CD4-positive, CD25-positive, alpha-beta regulatory T cell (primary cell): ENCODE measurements around the gene CDH13. TPM values are rescaled to one million over a fixed set of nuclear protein-coding genes. Genes with fewer than 3 reads are reported as not detected.

Experiments
- ATAC-seq, 2 donors: fragments of 150-1000 bp; cut with Tn5 transposase; one replicate each; pipeline ENCODE4 v1.10.0; 2021; ENCODE audit warnings: low read depth in 2 of 2, moderate number of reproducible peaks in 2 of 2, moderate library complexity in 1 of 2
- DNase-seq, 3 donors: peaks; one replicate each; pipeline versions ENCODE4 v3.0.0 to v3.0.0-alpha.2; 2012 to 2022; ENCODE audit warnings: mixed read lengths in 1 of 3
- H3K27ac ChIP-seq: one replicate; pipeline ENCODE4 v1.7.0; 2013; ENCODE audit warnings: mild to moderate bottlenecking, low read length; ENCODE audit not compliant: insufficient read depth, poor library complexity, severe bottlenecking
- H3K27me3 ChIP-seq: one replicate; pipeline ENCODE4 v1.7.0; 2013; ENCODE audit warnings: low read length; ENCODE audit not compliant: control insufficient read depth, insufficient read depth
- H3K36me3 ChIP-seq: one replicate; pipeline ENCODE4 v1.7.0; 2013; ENCODE audit warnings: mild to moderate bottlenecking, low read length, moderate library complexity; ENCODE audit not compliant: control insufficient read depth, insufficient read depth
- H3K4me1 ChIP-seq: 2 replicates; pipeline ENCODE4 v1.7.0; 2013; ENCODE audit warnings: mild to moderate bottlenecking, low read length; ENCODE audit not compliant: insufficient read depth, control insufficient read depth, poor library complexity, severe bottlenecking
- H3K4me3 ChIP-seq: one replicate; pipeline ENCODE4 v1.7.0; 2013; ENCODE audit warnings: low read depth, mild to moderate bottlenecking, low read length, moderate library complexity
- H3K9me3 ChIP-seq, 2 experiments: 1 replicate in 1 of 2; 2 replicates in 1 of 2; pipeline ENCODE4 v1.7.0; 2013; ENCODE audit warnings: low read length in 2 of 2, mild to moderate bottlenecking in 1 of 2, moderate library complexity in 1 of 2; ENCODE audit not compliant: control insufficient read depth in 2 of 2
- H3K27ac Mint-ChIP-seq, 3 donors: one replicate each; pipeline ENCODE4 v1.8.0; 2020 to 2022; ENCODE audit warnings: mild to moderate bottlenecking in 3 of 3, mixed read lengths in 3 of 3, moderate library complexity in 2 of 3
- H3K27me3 Mint-ChIP-seq: one replicate; pipeline ENCODE4 v1.8.0; 2022; ENCODE audit warnings: mild to moderate bottlenecking, mixed read lengths
- H3K36me3 Mint-ChIP-seq: one replicate; pipeline ENCODE4 v1.8.0; 2020; ENCODE audit warnings: mixed read lengths
- H3K4me1 Mint-ChIP-seq, 4 donors: one replicate each; pipeline ENCODE4 v1.8.0; 2020 to 2022; ENCODE audit warnings: mixed read lengths in 4 of 4, mild to moderate bottlenecking in 1 of 4
- H3K4me3 Mint-ChIP-seq, 4 donors: one replicate each; pipeline ENCODE4 v1.8.0; 2020 to 2022; ENCODE audit warnings: mild to moderate bottlenecking in 4 of 4, mixed read lengths in 4 of 4, moderate library complexity in 3 of 4
- H3K9me3 Mint-ChIP-seq, 7 donors: one replicate each; pipeline ENCODE4 v1.8.0; 2020 to 2022; ENCODE audit warnings: mixed read lengths in 7 of 7, mild to moderate bottlenecking in 3 of 7, moderate library complexity in 2 of 7
- polyA plus RNA-seq, 4 donors: library from polyadenylated mRNA; unstranded; fragments of 300-500 nt; fragmentation: Illumina TruSeq; gene quantifications; one replicate each; pipeline ENCODE4 v1.2.3, GENCODE V29; 2021
- total RNA-seq: library from RNA; stranded (reverse); gene quantifications from one replicate; pipeline ENCODE4 v1.2.3, GENCODE V29; 2022

The CDH13 gene
- total and polyA plus RNA-seq, 5 donors from 2014 or later = not detected

GRCh38 chr16:82782715-82783251 lies 156.0 kb downstream of the CDH13 start:
- H3K4me1 ChIP-seq = no peaks in the 10 kb centered on the region
- H3K27me3 Mint-ChIP-seq = peaks cover 4% of the 10 kb centered on the region
- no peak overlapping the region for H3K4me3 ChIP-seq
- no peak overlapping the region for H3K4me3 Mint-ChIP-seq
- no peak overlapping the region for H3K27ac ChIP-seq
- H3K9me3 Mint-ChIP-seq = peaks cover 0 to 4% (median 1%) of the 10 kb centered on the region in 7 donors
- H3K36me3 Mint-ChIP-seq = no peaks in the 10 kb centered on the region
- H3K27ac Mint-ChIP-seq = no peak overlapping the region
- H3K27me3 ChIP-seq = peaks cover 2% of the 10 kb centered on the region
- H3K9me3 ChIP-seq = no peaks in the 10 kb centered on the region
- H3K36me3 ChIP-seq = no peaks in the 10 kb centered on the region
- DNase-seq (no peak), ATAC-seq (no peak)
- H3K4me1 Mint-ChIP-seq = peaks cover 0 to 4% (median 0%) of the 10 kb centered on the region in 4 donors

- Histone ChIP-seq H3K9me3 (no peaks in the 10 kb centered on the region), H3K4me3 (no peak overlapping the region), H3K4me1 (no peaks in the 10 kb centered on the region), H3K27ac (no peak overlapping the region), H3K36me3 (no peaks in the 10 kb centered on the region), H3K27me3 (peaks cover 2% of the 10 kb centered on the region)
- no peak for DNase-seq
- no peak overlapping the region for H3K27ac Mint-ChIP-seq
- no peak for ATAC-seq
- H3K27me3 Mint-ChIP-seq = peaks cover 4% of the 10 kb centered on the region
- H3K4me3 Mint-ChIP-seq = no peak overlapping the region
- no peaks in the 10 kb centered on the region for H3K36me3 Mint-ChIP-seq
- H3K9me3 Mint-ChIP-seq = peaks cover 0 to 4% (median 1%) of the 10 kb centered on the region in 7 donors
- H3K4me1 Mint-ChIP-seq = peaks cover 0 to 4% (median 0%) of the 10 kb centered on the region in 4 donors
Observed at GRCh38 chr16:82783933-82784572, 157.3 kb downstream of the CDH13 start.

GRCh38 chr16:82784573-82784968 lies 157.8 kb downstream of the CDH13 start:
- H3K4me3 ChIP-seq = no peak overlapping the region
- peaks cover 2% of the 10 kb centered on the region for H3K27me3 ChIP-seq
- H3K27ac Mint-ChIP-seq = no peak overlapping the region
- H3K4me1 Mint-ChIP-seq = peaks cover 0 to 4% (median 0%) of the 10 kb centered on the region in 4 donors
- H3K27me3 Mint-ChIP-seq = peaks cover 4% of the 10 kb centered on the region
- no peak overlapping the region for H3K27ac ChIP-seq
- peaks cover 0 to 4% (median 1%) of the 10 kb centered on the region in 7 donors for H3K9me3 Mint-ChIP-seq
- no peak overlapping the region for H3K4me3 Mint-ChIP-seq
- no peaks in the 10 kb centered on the region for H3K9me3 ChIP-seq
- ATAC-seq (no peak), DNase-seq (no peak)
- H3K36me3 Mint-ChIP-seq = no peaks in the 10 kb centered on the region
- no peaks in the 10 kb centered on the region for H3K4me1 ChIP-seq
- H3K36me3 ChIP-seq = no peaks in the 10 kb centered on the region

GRCh38 chr16:82788225-82788624 lies 161.5 kb downstream of the CDH13 start:
- DNase-seq = no peak
- H3K27me3 Mint-ChIP-seq = peaks cover 4% of the 10 kb centered on the region
- no peaks in the 10 kb centered on the region for H3K4me1 Mint-ChIP-seq

GRCh38 chr16:82788919-82789318 lies 162.2 kb downstream of the CDH13 start:
- H3K4me3 ChIP-seq = no peak overlapping the region
- no peaks in the 10 kb centered on the region for H3K27me3 ChIP-seq
- no peak for DNase-seq
- H3K9me3 ChIP-seq = no peaks in the 10 kb centered on the region
- Mint-ChIP-seq H3K9me3 (peaks cover 0 to 4% (median 0%) of the 10 kb centered on the region in 7 donors), H3K36me3 (no peaks in the 10 kb centered on the region), H3K27ac (no peak overlapping the region), H3K4me3 (no peak overlapping the region), H3K27me3 (peaks cover 2% of the 10 kb centered on the region), H3K4me1 (no peaks in the 10 kb centered on the region)
- H3K4me1 ChIP-seq = no peaks in the 10 kb centered on the region
- no peak for ATAC-seq
- no peak overlapping the region for H3K27ac ChIP-seq
- no peaks in the 10 kb centered on the region for H3K36me3 ChIP-seq

More at GRCh38 chr16:82788225-82788624, 161.5 kb downstream of the CDH13 start:
- Histone ChIP-seq H3K9me3 (no peaks in the 10 kb centered on the region), H3K27ac (no peak overlapping the region), H3K4me1 (no peaks in the 10 kb centered on the region), H3K27me3 (no peaks in the 10 kb centered on the region), H3K4me3 (no peak overlapping the region), H3K36me3 (no peaks in the 10 kb centered on the region)
- H3K27ac Mint-ChIP-seq = no peak overlapping the region
- no peaks in the 10 kb centered on the region for H3K36me3 Mint-ChIP-seq
- H3K4me3 Mint-ChIP-seq = no peak overlapping the region
- H3K9me3 Mint-ChIP-seq = peaks cover 0 to 4% (median 0%) of the 10 kb centered on the region in 7 donors
- ATAC-seq = no peak

GRCh38 chr16:82792693-82793092 lies 165.9 kb downstream of the CDH13 start:
- no peaks in the 10 kb centered on the region for H3K9me3 ChIP-seq
- Mint-ChIP-seq H3K27ac (no peak overlapping the region), H3K4me1 (no peaks in the 10 kb centered on the region), H3K36me3 (no peaks in the 10 kb centered on the region), H3K4me3 (no peak overlapping the region), H3K27me3 (no peaks in the 10 kb centered on the region), H3K9me3 (peaks cover 0 to 4% (median 0%) of the 10 kb centered on the region in 7 donors)
- H3K36me3 ChIP-seq = no peaks in the 10 kb centered on the region
- H3K27ac ChIP-seq = no peak overlapping the region
- DNase-seq (no peak), ATAC-seq (no peak)
- H3K4me1 ChIP-seq = no peaks in the 10 kb centered on the region
- H3K27me3 ChIP-seq = no peaks in the 10 kb centered on the region
- no peak overlapping the region for H3K4me3 ChIP-seq

GRCh38 chr16:82793528-82794245 lies 166.9 kb downstream of the CDH13 start:
- H3K4me3 ChIP-seq = no peak overlapping the region
- H3K36me3 ChIP-seq = no peaks in the 10 kb centered on the region
- no peak overlapping the region for H3K27ac ChIP-seq
- DNase-seq (no peak), ATAC-seq (no peak)
- peaks cover 0 to 2% (median 0%) of the 10 kb centered on the region in 7 donors for H3K9me3 Mint-ChIP-seq
- no peaks in the 10 kb centered on the region for H3K9me3 ChIP-seq
- H3K27me3 ChIP-seq = no peaks in the 10 kb centered on the region
- H3K27ac Mint-ChIP-seq = no peak overlapping the region
- H3K27me3 Mint-ChIP-seq = no peaks in the 10 kb centered on the region
- no peaks in the 10 kb centered on the region for H3K36me3 Mint-ChIP-seq
- H3K4me3 Mint-ChIP-seq = no peak overlapping the region
- no peaks in the 10 kb centered on the region for H3K4me1 Mint-ChIP-seq
- no peaks in the 10 kb centered on the region for H3K4me1 ChIP-seq
